Cardiac muscle cell (in vitro differentiated cells and primary cell): ENCODE measurements around the gene RIMKLB. TPM values are rescaled to one million over a fixed set of nuclear protein-coding genes. Genes with fewer than 3 reads are reported as not detected.

Experiments
- DNase-seq, 2 donors: peaks; one replicate each; pipeline versions ENCODE4 v3.0.0 to v3.0.0-alpha.2; 2010 to 2017; ENCODE audit warnings: low read depth in 1 of 2, low spot score in 1 of 2
- H3K27ac ChIP-seq: fragments of 200-600 bp; sonication (generic); 2 replicates; pipeline ENCODE4 v1.5.1; 2016
- H3K27me3 ChIP-seq: fragments of 200-600 bp; sonication (generic); 2 replicates; pipeline ENCODE4 v1.6.0; 2016; ENCODE audit warnings: control low read depth
- H3K36me3 ChIP-seq: fragments of 200-600 bp; sonication (generic); 2 replicates; pipeline ENCODE4 v1.5.1; 2016; ENCODE audit warnings: control low read depth
- H3K4me1 ChIP-seq: fragments of 200-600 bp; sonication (generic); 2 replicates; pipeline ENCODE4 v1.8.1; 2017; ENCODE audit warnings: low read depth, mild to moderate bottlenecking, mixed run types
- H3K4me3 ChIP-seq: fragments of 200-600 bp; sonication (generic); 2 replicates; pipeline ENCODE4 v1.5.1; 2016; ENCODE audit warnings: mild to moderate bottlenecking
- H3K9me3 ChIP-seq: fragments of 200-600 bp; sonication (generic); 2 replicates; pipeline ENCODE4 v1.5.1; 2017; ENCODE audit warnings: low read depth, mild to moderate bottlenecking, control low read depth
- CTCF ChIP-seq: IDR thresholded peaks from 2 replicates; pipeline ENCODE4 v1.5.1; 2012; ENCODE audit warnings: low read depth, mild to moderate bottlenecking, low read length
- polyA plus RNA-seq: library from polyadenylated mRNA; unstranded; fragments of >200 nt; fragmentation: Nextera tagmentation; extraction: Ambion mirVana; gene quantifications from 2 replicates; pipeline ENCODE4 v1.2.1, GENCODE V29; 2016
- total RNA-seq: library from RNA; depleted of rRNA; stranded (reverse); fragments of >200 nt; gene quantifications from 2 replicates; pipeline ENCODE4 v1.2.3, GENCODE V29; 2016

Gene RIMKLB
- total and polyA plus RNA-seq, 2 experiments from 2014 or later = 47.7 to 70.9 TPM

- H3K4me3 ChIP-seq = no peak overlapping the region
- H3K27ac ChIP-seq = no peak overlapping the region
- no peak for TF ChIP-seq CTCF
- H3K9me3 ChIP-seq = no peaks in the 10 kb centered on the region
- no peak for DNase-seq
- H3K36me3 ChIP-seq = no peaks in the 10 kb centered on the region
- H3K4me1 ChIP-seq = no peaks in the 10 kb centered on the region
- no peaks in the 10 kb centered on the region for H3K27me3 ChIP-seq
Observed at GRCh38 chr12:8668441-8668840, 29.4 kb upstream of the RIMKLB start.

- Histone ChIP-seq H3K4me3 (no peak overlapping the region), H3K9me3 (no peaks in the 10 kb centered on the region), H3K36me3 (no peaks in the 10 kb centered on the region), H3K27me3 (no peaks in the 10 kb centered on the region), H3K4me1 (no peaks in the 10 kb centered on the region), H3K27ac (no peak overlapping the region)
- no peak for DNase-seq
- TF ChIP-seq CTCF = no peak
Observed at GRCh38 chr12:8672381-8672780, 25.4 kb upstream of the RIMKLB start.

- TF ChIP-seq CTCF = no peak
- Histone ChIP-seq H3K4me3 (no peak overlapping the region), H3K27ac (no peak overlapping the region), H3K27me3 (no peaks in the 10 kb centered on the region), H3K36me3 (no peaks in the 10 kb centered on the region), H3K4me1 (no peaks in the 10 kb centered on the region), H3K9me3 (no peaks in the 10 kb centered on the region)
- no peak for DNase-seq
Observed at GRCh38 chr12:8675591-8676036, 22.2 kb upstream of the RIMKLB start.

GRCh38 chr12:8676651-8677050 is 21.1 kb upstream of the RIMKLB start:
- Histone ChIP-seq H3K9me3 (no peaks in the 10 kb centered on the region), H3K4me1 (no peaks in the 10 kb centered on the region), H3K36me3 (no peaks in the 10 kb centered on the region), H3K4me3 (no peak overlapping the region), H3K27ac (no peak overlapping the region), H3K27me3 (no peaks in the 10 kb centered on the region)
- TF ChIP-seq CTCF = no peak
- no peak for DNase-seq

GRCh38 chr12:8677362-8677761 is 20.4 kb upstream of the RIMKLB start:
- H3K4me1 ChIP-seq = no peaks in the 10 kb centered on the region
- TF ChIP-seq CTCF = no peak
- no peaks in the 10 kb centered on the region for H3K36me3 ChIP-seq
- H3K27ac ChIP-seq = no peak overlapping the region
- no peak overlapping the region for H3K4me3 ChIP-seq
- H3K9me3 ChIP-seq = no peaks in the 10 kb centered on the region
- no peaks in the 10 kb centered on the region for H3K27me3 ChIP-seq
- DNase-seq = no peak

- Histone ChIP-seq H3K27ac (no peak overlapping the region), H3K36me3 (no peaks in the 10 kb centered on the region), H3K27me3 (no peaks in the 10 kb centered on the region), H3K9me3 (no peaks in the 10 kb centered on the region), H3K4me1 (no peaks in the 10 kb centered on the region), H3K4me3 (no peak overlapping the region)
- TF ChIP-seq CTCF = no peak
- DNase-seq = no peak
Observed at GRCh38 chr12:8678661-8679111, 19.1 kb upstream of the RIMKLB start.
